Medulla oblongata (tissue), 1 donor: ENCODE measurements around the gene PIGV.
"Not testable (repeated sequence)": the region's sequence is repeated elsewhere in the genome, so short reads cannot be mapped to it uniquely, and the experiment has no call there.

Experiments used
- DNase-seq: peaks from one replicate; pipeline ENCODE4 v3.0.0-alpha.2; 2015; ENCODE audit errors: extremely low spot score

Gene PIGV

DNA sequence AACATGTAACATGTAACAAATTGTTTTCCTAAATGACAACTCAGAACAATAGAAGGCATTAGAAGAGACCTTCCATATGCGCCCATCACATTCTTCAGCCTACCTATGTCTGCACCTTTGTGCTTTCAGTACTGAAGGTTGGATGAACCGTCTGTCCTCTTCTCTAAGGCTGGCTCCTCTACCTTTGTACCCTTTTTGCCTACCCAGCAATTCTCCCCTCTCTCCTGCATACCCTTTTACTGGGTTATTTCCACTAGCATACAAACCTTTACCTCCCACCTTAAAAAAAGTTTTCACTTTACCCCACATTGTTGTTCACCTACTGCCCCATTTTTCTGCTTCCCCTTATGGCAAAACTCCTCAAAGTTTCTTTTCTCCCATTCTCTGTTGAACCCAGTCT lies 5.2 kb downstream of the PIGV start:
- no peak for DNase-seq

DNA sequence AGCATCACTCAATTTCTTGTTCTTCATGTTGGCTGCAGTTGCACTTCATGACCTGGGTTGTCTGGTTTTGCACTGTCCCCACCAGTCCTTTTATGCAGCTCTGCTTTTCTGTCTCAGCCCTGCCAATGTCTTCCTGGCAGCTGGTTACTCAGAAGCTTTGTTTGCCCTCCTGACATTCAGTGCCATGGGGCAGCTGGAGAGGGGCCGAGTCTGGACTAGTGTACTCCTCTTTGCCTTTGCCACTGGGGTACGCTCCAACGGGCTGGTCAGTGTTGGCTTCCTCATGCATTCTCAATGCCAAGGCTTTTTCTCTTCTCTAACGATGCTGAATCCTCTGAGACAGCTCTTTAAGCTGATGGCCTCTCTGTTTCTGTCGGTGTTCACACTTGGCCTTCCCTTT lies 6.6 kb downstream of the PIGV start:
- DNase-seq: peak; percentile 60

DNA sequence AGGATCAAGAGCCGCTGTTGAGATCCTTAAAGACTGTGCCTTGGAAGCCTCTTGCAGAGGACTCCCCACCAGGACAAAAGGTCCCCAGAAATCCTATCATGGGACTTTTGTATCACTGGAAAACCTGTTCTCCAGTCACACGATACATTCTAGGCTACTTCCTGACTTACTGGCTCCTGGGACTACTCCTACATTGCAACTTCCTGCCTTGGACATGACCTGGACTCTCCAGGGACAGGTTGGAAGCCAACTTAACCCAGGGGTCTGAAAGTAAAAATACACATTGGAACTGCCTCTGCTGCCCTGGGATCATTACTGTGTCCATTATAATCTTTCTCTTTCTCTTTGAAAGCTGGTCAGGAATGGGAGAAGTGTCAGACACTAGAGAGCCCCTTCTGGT lies 9.9 kb downstream of the PIGV start:
- no peak for DNase-seq

DNA sequence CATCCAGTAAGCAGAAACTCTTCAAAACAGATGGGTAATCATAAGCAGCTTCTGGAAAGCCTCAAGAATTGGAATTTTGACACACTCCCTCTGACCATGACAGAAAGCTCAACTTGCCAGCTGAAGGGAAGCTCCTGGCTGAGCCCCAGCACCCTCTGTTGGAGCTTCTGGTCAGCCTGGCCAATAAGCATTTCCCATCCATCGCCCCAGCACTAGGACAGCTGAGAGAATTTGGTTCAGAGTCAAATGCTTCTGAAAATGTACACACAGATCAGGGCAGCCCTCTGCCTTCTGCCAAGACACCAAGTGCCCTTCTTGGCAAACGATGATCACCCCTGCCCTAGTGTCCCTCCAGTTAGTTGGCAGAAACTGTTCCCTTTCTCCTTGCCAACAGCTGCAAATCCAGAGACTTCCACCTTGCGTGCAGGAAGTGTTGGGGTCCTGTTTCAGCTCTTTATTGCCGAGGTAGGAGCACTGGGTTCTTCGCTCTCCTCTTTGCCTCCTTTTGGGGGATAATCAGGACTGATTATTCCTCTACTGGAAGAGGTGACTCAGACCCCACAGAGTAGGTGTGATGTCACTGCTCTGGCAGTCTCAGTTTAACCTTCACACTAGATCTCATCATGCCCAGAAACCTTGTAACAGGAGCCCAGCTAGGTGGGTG lies 11.9 kb downstream of the PIGV start:
- DNase-seq: peak; percentile 85

DNA sequence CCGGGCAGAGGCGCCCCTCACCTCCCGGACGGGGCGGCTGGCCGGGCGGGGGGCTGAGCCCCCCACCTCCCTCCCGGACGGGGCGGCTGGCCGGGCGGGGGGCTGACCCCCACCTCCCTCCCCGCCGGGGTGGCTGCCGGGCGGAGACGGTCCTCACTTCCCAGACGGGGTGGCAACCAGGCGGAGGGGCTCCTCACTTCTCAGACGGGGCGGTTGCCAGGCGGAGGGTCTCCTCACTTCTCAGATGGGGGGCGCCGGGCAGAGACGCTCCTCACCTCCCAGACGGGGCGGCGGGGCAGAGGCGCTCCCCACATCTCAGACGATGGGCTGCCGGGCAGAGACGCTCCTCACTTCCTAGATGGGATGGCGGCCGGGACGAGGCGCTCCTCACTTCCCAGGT lies 16.2 kb downstream of the PIGV start:
- not testable (repeated sequence) for DNase-seq

DNA sequence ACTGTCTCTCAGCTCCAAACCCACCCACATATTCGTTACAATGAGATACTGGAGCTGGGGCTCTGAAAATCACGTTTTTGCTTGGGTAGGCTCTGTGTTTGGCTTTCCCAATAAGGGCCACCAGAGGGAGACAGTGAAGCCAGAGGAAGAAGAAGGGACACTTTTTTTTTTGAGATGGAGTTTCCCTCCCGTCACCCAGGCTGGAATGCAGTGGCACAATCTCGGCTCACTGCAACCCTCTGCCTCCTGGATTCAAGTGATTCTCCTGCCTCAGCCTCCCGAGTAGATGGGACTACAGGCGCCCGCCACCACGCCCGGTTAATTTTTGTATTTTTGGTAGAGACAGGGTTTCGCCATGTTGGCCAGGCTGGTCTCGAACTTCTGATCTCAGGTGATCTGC lies 22.4 kb downstream of the PIGV start:
- DNase-seq: peak; percentile 78

GRCh38 chr1:26811057-26811456 lies 23.3 kb downstream of the PIGV start:
- DNase-seq: no peak

- DNase-seq: no peak
These were observed 24.0 kb downstream of the PIGV start for GRCh38 chr1:26811708-26812107.

DNA sequence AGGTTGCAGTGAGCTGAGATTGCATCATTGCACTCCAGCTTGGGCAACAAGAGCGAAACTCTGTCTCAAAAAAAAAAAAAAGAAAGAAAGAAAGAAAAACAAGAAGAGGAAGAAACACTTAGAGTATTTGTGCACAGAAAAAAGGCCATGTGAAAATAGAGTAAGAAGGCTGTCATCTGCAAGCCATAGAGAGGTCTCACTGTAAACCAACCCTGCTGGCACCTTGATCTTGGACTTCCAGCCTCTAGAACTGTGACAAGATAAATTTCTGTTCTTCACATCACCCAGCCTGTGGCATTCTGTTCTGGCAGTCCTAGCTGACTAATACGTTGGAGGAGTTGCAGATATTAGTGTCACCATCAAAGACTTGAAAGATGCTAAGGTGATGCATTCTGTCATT lies 26.6 kb downstream of the PIGV start:
- DNase-seq: no peak

- DNase-seq: no peak
These were observed 27.1 kb downstream of the PIGV start for GRCh38 chr1:26814893-26815292.

DNA sequence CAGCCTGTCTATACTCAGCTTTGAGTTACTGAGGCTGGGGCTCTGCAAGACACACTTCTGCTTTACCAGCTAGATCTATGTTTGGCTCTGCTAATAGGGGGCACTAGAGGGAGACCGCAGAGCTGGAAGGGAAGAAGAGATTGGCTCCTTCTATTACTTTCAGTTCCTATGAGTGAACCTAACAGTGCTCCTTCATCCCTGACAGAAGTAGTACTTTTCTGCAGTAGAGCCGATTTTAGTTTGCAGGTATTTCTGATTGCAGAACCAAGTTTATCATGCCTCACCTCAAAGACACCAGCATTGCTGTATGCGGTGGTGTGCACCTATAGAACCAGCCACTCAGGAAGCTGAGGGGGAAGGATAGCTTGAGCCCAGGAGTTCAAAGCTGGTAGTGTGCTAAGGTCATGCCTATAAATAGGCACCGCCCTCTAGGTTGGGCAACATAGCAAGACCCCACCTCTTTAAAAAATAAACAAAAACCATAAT lies 33.1 kb downstream of the PIGV start:
- DNase-seq: peak; percentile 60

GRCh38 chr1:26822737-26823395 lies 35.1 kb downstream of the PIGV start:
- DNase-seq: no peak

- DNase-seq: no peak
These were observed 37.0 kb downstream of the PIGV start for GRCh38 chr1:26824731-26825130.

DNA sequence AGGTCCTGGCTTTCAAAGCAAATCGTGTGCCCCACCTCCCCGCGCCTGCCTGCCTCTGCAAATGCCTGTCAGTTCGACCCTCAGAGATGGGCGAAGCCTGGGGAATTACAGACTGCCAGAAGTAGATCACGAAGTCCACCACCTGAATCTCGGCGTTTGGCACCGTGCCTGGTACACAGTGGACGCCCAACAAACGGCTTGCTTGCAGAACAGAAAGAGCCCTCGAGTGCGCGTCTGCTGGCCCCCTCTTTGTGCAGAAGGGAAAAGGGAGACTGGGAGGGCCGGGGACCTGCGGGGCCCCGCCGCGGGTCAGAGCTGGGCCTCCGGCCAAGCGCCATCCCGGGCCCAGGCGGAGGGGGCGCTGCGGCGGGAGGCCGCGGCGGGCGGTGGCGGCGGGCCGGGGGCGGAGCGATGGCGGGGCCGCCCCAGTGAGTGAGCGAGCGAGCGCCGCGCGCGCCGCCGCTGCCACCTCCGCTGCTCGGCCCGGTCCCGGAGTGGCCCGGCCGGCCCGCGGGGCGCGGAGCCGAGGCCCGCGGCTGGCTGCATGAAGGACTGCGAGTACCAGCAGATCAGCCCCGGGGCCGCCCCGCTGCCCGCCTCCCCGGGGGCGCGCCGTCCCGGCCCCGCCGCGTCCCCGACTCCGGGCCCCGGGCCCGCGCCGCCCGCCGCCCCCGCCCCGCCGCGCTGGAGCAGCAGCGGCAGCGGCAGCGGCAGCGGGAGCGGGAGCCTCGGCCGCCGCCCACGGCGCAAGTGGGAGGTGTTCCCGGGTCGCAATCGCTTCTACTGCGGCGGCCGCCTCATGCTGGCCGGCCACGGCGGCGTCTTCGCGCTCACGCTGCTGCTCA lies 38.7 kb downstream of the PIGV start, which contains the start of gene ZDHHC18:
TSS of gene ZDHHC18 (plus strand) at position 428 of the 845 bp plus-strand sequence. CDS start at position 545, 117 bp downstream.
- DNase-seq: peak; percentile 63

- DNase-seq: no peak
These were observed 39.4 kb downstream of the PIGV start for GRCh38 chr1:26827106-26827604.

GRCh38 chr1:26827663-26828062 lies 39.9 kb downstream of the PIGV start:
- no peak for DNase-seq

- DNase-seq: peak; percentile 77
These were observed 40.8 kb downstream of the PIGV start for GRCh38 chr1:26828411-26828991.

DNA sequence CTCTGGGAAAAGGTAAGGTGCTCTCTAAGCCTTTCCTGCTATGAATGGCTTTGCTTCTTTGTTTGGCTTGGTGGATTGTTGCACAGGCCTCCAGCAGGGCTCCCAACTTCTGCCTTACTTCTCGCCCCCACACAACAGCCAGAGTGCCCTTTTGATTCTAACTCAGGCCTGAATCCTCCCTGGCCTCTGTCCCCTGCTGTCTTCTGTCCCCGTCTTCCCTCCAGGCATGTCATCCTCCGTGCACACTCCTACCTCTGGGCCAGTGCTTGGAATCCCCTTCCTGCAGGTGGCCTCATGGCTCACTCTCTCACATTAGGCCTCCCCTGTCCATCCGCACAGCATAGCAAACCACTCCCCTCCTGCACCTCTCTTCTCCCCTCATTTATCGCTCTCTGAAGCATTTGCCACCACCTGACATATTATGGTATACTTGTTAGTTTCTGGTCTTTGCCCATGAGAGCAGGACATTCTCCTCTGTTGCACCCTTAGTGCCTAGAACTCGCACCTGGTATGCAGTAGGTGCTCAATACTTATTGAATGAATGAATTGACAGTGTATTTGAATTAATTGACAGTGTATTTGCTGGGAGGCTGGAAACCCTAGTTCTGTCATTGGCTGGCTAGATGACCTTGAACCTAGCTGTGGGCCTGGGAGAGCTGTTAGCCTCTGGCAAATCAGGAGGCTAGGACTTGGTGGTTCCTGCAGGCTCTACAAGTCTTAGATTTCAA lies 41.6 kb downstream of the PIGV start:
- no peak for DNase-seq

DNA sequence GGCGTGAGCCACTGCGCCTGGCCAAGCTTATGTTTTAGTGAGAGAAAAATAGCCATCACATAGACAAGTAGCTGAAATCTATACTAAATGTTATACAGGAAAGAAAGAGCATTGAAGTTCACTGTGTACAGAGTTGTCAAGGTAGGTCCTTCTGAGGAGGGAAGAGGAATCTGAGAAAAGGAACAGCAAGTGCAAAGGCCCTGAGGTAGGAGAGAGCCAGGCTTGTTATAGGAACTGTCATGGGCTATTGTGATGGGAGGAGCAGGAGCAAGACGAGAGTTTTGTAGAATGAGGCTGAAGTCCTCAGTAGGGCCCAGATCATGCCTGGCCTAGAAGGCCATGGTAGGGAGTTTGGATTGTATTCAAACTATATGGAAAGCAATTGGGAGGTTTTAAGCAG lies 43.3 kb downstream of the PIGV start:
- no peak for DNase-seq

DNA sequence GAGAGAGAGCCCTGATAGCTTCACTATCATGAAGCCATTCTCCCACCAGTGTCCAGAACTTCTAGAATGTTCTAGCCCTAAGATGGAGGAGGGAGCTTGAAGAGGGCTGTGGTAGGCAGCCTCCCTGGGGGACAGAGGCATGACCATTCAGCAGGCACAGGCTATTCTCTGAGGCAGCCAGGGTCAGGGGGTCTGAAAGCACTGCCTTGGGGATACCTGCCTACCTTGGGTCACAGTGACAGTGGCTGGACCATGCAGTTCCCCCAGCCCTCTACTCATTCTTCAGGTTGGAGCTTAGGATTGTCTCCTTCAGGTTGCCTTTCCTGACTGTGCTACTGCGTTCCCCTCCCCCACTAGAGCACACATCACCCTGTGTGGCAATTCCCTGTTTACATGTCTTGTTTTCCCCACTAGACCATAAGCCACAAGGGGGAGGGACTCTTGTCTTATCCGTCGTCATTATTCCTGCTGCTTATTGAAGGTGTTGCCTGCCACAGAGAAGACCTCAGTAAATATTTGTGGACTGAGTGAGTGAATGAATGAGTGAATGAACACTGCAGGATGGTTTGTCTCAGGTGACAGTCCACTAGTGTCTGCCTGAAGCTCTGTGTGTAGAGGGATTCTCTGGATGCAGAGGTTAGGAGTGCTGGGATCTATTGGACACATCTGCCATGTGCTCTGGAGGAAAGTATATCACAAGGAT lies 43.9 kb downstream of the PIGV start:
- no peak for DNase-seq
